Measurements from ENCODE around the gene NKTR.
"Not testable (repeated sequence)": the region's sequence is repeated elsewhere in the genome, so short reads cannot be mapped to it uniquely, and the experiment has no call there.

The NKTR gene

DNA sequence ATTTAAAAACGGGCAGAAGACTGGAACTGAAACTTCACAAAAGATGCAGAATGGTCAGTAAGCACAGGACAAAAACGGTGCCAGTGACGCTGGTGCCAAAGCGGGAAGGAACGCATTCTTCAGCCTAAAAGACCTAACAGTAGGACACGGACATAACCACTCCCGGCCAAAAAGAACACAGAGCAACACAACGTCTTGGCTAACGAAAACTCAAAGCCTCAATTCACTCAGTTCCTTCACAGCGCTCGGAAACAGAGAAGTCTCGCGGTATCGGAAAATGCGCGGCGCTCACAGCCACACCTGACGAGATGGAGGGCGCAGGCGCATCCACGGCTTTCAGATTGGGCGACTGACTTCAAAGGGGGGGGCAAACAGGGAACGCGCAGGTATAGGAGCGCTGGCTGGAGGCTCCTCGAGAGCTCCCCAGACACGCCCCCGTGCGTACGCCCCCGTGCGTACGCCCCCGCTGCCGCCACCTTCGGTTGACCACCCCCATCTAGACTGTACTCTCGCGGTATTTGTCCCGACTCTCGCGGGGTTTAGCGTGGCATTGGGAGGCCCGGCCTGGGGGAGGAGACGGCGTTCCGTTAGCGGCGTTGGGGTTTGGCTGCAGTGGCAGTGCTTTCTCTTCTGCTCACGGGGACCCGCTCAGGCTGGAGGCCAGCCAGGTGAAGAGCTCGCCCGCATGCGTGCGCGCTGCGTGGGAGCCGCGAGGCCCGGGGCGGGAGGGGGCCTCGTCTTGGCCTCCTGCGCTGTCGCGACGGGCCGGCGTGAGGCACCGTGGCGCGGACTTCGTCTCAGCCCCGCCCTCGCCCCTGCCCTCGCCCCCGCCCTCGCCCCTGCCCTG, at the start of gene NKTR:
NKTR (plus strand) TSS at position 576 of the 847 bp plus-strand sequence. CDS start 321 bp downstream, outside the sequence.
- DNase-seq = peak; percentile 100

DNA sequence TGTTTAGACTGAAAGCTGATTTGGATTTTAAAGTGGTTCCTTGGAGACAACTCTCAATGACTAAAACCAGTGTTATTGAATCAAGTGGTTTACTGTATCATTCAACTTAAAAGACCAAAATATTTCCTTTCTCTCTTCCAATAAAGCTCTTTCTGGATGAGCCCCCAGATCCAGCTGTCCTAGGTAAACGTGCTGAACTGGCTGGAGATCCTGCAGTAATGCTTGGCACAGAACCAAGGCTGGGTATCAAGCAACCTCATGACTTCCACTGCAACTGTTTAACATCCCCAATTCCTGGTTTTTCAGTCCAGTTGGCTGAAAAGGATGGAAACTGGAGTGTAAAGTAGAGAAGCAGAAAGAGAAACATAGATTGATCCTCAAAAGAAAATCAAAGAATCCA, 47.7 kb upstream of the NKTR start:
- DNase-seq = no peak

DNA sequence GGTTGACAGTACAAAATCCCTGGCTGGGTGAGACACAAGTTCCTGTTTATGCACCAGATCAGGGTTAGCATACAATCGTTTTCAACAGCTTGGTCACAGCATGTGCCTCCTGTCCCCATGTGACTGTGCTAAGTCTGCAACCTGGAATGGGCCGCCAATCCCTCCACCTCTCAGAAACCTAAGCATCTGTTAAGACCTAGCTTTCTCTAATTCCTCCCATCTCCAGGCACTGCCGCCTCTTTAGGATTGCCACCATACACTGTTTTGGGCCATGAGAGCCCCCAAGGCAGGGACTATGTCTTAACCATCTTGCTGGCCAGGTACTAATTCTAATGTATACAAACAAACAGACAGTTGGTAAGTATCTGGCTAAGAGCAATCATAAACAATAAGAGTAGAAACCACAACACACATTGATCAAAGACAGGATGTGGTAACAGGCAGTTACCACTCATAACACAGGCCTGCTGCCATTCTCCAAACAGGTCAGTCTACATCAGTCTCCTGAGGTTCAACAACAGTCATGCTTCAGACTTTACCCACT, 44.3 kb upstream of the NKTR start:
- DNase-seq = no peak

DNA sequence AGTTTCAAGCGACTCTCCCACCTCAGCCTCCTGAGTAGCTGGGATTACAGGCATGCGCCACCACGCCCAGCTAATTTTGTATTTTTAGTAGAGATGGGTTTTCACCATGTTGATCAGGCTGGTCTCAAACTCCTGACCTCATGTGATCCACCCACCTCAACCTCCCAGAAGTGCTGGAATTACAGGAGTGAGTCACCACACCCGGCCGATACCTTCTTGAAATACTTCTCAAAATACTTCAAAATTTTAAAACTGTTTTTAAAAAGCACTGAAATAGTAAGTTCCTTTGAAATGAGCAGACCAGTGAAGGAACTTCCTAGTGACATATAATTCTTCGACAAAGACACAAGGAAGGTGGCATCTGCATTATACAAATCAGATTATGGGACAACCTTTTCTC, 43.7 kb upstream of the NKTR start:
- not testable (repeated sequence) for DNase-seq

DNA sequence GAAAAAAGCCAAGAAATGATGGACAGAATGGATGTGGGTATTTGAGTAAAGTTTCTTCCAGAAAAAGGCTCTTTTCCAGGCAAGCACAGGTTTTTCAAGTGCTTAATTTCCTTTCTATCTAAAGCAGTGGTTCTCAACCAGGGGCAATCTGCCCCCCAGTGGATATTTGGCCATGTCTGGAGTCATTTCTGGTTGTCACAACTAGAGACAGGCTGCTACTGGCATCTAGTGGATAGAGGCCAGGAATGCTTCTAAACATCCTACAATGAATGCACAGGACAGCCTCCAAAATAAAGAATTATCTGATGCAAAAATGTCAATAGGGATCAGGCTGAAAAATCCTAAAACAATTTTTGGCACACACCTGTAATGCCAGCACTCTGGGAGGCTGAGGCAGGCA, 42.6 kb upstream of the NKTR start:
- DNase-seq = no peak

DNA sequence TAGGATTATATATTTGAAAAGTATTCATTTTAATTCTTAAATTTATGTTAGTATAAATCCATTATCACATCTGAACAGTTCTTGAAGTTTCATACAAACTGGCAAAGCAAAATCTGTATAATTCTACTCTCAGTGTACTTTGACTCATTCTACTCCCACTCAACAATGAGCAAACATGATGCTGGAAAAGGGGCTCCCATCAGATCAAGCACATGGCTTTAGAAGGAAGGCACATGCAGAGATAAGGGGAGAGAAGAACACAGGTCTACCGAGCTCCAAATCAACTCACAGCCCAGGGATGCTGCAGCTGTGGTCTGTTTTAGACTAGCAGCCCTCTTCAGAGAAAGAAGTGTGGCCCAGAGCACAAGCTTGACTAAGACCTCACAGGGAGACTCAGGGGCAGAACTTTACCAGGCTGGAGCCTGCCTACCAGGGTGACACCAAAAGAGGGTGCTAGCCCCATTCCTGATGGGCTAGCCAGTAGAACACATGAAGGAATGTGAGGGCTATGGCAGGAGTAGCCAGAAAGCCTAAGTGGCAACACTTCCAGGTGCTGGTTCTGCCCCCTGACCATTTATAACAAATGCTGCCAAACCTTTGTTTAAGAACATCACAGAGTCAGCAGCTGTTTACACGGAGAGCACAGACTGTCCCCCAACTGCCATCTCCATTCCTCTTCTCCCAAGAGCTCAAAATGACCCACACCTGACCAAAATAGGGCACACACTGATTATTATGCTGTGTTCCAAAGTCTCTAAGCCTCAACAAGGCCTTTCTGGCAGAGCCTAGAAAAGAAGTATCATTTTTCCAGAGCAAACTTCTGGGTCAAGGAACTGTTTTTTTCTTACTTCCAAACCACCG, 38.2 kb upstream of the NKTR start:
- DNase-seq = no peak

DNA sequence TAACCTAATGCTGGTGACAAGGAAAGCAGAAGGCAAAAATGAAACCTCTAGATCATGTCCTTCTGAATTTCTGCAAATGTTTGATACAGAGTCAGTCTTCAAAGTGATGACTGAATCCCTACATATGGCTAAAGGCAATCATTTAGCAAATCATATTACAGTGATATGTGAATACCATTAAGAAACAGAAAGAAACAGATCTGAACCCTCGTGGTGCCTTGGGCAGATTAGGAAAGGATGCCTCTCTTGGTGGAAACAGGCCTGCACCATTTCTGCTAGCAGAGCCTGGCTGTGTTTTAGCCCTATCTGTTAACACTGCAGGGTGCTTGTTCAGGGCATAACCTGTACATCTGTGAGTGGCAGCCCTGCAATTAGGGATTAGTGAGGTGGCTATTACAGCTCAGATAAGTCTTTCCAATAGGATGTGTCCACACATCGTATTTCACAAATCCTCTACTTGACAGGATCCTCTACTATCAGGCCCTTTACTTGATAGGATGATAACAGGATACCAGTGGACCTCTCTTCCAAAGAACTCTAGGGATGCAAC, 30.8 kb upstream of the NKTR start:
- DNase-seq = no peak

DNA sequence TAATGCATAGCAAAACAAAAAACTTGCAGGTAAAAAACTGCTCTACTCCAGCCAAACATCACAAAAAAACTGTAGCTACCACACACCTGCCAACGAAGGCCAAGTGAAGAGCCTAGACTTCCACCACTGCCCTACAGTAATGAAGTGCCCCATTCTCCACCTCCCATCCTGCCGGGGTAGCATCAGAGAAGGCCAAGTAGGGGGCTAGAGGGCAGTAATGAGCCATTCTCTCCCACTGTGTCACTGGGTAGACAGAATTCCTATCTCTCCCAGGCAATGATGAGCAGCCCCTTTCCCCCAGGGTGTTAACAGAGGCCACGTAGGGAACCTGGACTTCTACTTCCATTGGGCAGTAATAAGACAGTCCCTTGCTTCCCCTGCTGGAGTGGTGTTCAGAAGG, 28.2 kb upstream of the NKTR start:
- no peak for DNase-seq

DNA sequence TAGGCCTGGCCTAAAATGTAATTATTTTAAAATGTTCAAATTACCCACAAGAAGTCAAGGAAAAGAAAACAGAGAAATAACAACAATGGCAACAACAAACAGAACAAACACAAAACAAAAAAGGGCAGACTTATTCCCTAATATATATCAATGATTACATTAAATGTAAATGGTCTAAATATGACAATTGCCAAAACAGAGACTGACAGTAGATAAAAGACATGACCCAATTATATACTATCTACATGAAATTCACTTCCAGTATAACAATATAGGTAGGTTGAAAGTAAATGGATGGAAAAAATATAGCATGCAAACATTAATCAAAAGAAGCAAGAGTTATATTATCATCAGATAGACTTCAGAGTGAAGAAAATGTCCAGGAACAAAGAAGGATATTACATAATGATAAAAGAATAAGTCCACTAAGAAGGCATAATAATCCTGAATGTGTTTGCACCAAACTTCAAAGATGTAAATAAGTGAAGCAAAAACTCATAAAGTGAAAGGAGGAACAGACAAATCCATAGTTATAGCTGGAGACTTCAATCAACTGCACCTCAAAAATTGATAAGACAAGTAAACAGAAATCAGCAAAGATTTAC, 25.2 kb upstream of the NKTR start:
- no peak for DNase-seq

DNA sequence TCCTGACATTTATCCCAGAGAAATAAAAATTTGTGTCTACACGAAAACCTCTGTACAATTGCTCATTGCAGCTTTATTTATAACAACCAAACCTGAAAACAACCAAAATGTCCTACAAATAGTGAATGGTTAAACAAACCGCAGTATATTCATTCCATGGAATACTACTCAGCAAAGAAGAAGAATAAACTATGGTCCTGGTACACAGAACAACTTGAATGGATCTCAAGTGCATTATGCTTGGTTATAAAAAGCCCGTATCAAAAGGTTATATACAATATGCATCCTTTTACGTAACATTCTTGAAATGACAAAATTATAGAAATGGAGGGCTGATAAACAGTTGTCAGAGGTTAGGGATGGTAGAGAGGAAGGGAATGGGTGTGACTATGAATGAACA, 22.4 kb upstream of the NKTR start:
- DNase-seq = no peak

DNA sequence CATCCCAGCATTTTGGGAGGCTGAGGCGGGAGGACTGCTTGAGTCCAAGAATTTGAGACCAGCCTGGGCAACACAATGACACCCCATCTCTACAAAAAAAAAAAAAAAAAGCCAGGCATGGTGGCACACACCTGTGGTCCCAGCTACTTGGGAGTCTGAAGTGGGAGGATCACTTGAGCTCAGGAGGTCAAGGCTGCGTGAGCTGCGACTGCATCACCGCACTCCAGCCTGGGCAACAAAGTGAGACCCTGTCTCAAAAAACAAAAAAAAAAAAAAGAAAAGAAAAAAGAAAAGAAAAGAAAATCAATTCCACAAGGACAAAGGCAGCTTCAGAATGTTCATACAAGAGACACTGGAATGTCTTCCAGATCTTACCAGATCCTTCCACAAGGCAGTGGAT, 21.1 kb upstream of the NKTR start:
- DNase-seq = not testable (repeated sequence)

DNA sequence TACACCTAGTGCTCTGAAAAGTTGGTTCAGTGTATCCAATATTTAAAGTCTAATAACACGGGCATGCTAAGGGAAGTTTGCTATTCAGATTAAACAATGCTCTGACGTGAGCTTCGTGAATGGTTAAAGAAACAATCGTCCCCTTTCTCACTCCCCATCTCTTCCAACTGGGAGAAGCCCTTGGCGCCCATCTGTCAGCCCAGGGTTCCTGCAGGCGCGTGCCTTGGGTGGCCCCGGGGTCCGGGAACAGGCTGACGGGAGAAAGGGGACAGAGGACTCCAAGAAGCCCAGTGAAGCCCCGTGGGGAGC, 19.1 kb upstream of the NKTR start:
- DNase-seq = no peak

DNA sequence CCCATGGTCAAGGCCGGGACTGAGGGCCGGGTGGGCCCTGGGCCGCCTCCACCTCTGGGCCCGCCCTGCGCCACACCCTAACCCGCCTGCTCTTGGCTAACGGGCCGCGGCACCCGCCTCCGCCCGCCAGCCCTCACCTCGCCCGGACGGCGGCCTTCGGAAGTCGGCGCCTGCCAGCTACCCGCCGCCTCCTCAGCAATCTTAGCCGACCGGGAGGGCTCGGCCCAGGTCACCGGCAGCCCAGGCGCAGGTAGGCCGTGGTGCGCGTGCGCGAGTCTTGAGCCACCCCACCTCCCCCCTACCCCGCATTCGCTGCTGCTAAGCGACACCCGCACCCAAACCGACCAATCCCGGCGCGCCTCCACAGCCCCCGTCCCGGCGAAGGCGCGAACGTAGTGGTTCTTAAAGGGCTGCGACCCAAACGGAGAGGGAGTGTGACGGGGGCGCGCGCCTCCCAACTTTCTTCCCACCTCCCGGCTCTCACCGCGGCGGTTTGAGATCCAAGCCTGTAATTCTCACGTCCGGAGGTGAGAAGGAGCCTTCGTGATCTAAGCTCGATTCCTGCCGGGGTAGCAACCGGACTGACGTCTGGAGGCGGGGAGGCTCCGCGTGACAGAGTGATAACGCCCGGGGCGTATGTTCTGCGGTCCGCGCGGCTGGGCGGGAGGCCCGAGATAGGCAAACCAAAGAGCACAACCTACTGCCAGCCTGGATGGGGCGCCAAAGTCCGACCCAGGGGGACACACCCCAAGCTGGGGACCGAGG, 18.6 kb upstream of the NKTR start, which contains the start of gene SEC22C:
SEC22C (minus strand) TSS at position 259 of the 765 bp plus-strand sequence. CDS start 12,921 bp downstream, outside the sequence.
- peak; percentile 98 for DNase-seq

DNA sequence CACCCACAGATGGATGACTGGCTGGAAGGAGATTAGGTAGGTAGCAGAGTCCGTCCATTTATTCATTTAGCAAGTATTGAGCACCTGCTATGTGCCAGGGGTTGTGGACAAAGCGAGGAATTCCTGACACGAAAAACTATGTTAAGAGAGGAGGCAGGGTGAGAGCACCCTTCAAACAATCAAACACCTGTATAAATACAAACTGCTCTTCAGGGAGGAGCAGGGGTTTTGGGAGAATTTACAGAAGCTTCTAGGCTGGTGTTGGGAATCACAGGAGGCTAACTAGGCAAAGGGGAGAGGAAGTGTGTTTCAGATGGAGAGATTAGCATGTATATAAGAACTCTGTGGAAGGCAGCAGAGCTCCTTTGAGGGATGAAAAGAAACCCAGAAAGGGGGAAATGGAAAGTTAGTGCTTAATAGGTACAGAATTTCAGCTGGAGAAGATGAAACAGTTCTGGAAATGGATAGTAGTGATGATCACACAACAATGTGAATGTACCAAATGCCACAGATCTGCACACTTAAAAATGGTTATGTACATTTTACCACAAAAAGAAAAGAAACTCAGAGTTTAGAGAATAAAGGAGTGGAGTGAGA, 17.9 kb upstream of the NKTR start:
- no peak for DNase-seq

DNA sequence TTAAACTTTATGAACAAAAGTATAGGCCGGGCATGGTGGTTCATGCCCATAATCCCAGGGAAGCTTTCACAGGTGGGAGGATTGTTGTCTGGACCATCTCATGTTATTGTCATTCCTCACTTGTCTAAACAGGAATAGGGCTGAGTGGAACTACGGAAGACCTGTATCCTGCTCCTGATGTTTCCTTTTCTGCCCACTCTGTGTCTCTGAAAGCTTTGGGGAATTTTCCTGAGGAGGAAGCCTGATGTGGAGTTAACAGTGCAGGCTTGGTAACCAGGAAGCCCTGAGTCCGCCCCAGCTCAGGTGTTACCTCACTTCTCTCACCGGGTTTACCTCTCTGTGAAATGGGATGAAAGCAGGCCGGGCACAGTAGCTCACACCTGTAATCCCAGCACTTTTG, 11.9 kb upstream of the NKTR start:
- no peak for DNase-seq

DNA sequence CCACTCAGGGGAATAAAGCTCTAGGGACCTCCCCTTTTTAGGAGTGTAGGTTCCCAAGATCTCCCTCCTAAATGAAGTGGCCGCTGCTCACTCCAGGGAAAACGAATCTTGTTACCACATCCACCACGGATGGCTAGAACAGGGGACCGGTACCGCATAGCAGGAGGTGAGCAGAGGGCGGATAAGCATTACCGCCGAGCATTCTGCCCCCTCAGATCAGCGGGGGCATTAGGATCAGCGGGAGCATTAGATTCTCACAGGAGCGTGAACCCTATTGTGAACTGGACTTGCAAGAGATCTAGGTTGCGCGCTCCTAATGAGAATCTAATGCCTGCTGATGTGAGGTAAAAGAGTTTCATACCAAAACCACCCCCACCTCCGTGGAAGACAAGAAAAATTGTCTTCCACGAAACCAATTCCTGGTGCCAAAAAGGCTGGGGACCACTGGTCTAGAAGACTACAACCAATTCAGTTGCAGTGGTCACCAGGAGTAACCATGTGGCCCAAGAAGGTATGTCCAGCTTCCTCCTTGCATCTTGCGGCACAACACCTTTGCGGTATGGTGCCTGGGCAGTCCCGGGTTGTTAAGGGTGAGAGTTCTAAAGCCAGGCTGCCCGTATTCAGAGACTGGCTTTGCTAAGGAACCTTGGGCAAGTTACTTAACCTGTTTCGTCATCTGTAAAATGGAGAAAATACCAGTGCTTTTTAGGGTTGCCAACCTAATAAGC, 10.9 kb upstream of the NKTR start:
- no peak for DNase-seq

DNA sequence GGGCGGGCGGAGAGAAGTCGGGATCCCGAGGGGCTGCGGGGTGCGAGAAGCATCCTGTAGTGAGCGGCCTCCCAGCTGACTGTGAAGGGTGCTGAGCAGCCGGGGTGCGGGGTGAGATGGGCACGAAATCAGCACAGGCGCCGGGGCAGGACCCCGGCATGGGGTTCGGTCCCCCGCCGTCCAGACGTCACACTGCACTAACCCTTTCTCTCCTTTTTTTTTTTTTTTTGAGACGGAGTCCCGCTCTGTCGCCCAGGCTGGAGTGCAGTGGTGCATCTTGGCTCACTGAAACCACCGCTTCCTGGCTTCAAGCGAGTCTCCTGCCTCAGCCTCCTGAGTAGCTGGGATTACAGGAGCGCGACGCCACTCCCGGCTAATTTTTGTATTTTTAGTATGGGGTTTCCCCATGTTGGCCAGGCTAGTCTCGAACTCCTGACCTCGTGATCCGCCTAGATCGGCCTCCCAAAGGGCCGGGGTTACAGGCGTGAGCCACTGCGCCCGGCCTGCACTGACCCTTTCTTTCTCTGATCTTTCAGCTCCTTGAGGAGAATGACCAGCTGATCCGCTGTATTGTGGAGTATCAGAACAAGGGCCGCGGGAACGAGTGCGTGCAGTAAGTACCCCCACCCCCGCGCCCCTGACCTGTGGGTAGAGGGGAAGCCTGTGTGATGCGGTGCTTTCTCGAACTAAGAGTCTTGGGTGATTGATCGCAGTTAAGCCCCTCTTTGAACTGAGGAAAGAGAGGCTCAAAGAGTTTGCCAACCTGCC, 9.3 kb upstream of the NKTR start:
- DNase-seq = peak; percentile 54

DNA sequence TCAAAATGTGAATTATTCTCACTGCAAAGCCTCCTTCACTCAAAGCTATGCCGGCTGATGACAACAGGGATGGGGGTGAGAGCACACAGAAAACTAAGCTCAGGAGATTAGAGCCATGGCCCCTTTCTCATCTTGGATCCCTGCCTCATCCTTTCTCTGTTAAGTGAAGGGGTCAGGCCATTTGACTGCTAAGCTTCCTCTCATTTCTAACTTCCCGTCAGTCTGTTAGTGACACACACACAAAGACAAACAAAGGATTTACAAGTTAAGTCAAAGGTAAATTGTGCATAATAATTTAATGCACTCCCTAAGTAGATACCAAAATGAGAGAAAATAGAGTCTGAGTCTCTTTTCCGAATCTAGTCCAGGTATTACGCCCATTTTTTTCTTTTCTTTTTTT, 8.7 kb upstream of the NKTR start:
- no peak for DNase-seq

DNA sequence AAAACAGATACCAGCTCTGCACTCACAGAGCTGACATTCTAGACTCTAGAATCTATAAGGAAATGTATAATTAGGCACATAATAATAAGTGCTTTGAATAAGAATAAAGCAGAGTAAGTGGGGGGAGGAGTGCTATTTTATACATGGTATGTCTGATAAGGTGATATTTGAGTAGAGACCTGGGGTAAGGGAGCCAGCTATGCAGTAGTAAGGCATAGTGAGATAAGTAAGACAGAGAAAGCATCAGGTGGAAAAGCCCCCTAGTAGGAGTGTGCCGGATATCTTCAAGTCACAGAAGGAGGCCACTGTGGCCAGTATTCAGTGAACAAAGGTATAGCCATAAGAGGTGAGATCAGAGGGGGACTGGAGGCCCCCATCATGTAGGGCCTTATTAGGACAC, 6.9 kb upstream of the NKTR start:
- no peak for DNase-seq

DNA sequence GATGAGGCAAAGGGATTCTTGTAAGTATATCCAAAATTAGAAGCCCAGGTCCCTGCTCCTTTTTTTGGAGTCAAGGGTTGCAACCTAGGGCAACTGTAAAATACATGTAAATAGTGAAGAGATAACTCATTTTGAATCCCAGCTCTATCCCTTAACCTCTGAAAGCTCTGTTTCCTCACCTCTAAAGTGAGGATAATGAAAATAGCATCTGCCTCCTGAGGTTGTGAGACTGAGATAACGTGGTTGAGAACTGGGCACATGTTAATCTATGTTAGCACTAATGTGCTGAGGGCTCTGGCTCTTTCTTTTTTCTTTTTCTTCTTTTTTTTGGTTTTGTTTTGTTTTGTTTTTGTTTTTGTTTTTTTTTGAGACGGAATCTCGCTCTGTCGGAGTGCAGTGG, 4.8 kb upstream of the NKTR start:
- no peak for DNase-seq
